ENCODE data around the gene CLIC3.

The CLIC3 gene

DNA sequence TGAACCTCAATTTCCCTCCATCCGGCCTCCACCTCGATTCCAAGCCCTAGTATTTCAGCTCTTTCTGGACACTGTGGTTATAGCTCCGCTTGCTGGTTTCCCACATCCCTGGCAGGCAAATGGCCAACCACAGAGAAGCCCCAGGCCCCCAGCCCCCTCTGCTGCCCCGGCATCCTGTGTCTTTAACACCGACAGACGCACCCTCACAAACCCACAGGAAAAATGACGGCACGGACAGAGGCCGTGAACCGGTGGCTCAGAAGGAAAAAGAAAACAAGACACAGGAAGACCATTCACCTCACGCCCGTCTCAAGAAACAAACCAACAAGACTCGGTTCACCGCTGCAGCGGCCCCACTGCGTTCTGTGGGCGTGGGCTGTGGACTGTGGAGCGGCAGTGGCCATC lies 1.5 kb upstream of the CLIC3 start:
- no peak for DNase-seq

DNA sequence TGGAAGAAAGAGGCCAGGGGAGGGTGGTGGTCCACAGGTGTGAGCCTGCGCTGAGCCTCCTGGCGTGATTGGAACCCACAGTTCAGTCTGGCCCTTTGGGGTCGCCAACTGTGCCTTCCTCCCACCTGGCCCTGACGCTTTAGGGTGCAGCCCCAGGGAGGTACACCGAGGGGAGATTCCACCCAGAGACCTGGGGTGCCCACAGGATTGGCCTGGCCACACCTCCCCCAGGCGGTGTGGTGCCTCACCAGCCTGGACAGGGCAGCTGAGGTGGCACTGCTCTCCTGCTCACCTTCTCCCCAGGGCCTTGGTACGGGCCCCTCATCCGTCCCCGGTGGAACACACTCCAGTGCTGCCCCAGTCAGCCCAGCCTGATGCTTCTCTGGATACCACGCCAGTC lies 1.0 kb upstream of the CLIC3 start:
- no peak for DNase-seq

DNA sequence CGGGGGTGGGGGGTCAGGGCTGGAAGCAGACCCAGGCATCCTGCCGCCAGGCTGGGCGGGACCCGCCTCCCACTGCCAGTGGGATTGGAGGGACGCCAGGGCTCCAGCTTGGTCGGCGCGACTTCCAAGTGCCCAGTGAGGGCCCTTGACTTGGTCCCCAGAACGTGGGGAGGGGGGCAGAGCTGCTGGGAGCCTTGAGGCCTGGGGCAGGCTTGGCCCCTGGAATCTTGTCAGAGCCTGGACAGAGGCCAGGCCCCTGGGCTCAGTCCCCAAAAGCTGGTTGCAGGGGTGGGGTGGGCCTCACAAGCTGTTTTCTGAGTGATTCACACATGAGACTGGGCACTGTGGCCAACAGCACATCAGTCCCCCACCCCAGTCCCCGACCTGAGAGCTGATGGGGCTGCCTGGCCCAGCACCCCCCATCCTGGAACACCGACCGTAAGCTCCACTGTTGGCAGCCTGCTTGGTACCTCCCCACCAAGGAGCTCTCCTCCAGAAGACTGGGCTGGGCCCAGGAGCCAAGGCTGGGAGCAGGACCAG lies 526 bp downstream of the CLIC3 start:
- DNase-seq = peak; percentile 27

DNA sequence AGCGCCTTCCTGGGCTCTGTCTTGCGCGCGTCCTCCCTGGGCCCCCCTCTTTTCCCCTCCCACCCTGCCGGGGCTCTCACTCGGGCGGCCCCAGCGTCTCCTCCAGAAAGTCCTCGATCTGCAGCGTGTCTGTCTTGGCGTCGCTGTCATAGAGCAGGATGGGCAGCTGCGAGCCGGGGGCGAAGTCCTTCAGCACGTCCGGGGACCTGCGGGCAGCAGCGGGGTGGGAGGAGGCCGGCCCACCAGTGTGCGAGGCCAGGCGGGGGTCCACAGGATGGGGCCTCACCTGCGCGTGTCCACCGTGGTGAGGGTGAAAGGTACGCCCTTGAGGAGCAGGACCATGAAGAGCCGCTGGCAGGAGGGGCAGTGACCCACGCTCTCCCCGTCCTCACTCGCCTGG lies 1.0 kb downstream of the CLIC3 start:
- no peak for DNase-seq

DNA sequence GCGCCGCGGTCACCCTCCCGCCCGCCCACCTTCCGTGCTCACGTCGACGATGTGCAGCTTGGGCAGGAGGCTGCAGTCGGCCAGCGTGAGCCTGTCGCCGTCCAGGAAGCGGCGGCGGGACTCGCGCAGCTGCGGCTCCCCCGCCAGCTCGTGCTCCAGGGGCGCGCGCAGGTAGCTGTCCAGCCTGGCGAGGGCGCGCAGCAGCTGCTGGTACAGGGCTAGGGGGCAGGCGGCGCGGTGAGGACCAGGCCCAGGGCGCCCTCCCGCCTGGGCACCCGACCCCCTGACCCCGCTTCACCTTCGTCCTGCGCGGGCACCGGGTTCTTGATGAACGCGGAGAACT lies 1.5 kb downstream of the CLIC3 start:
- DNase-seq = no peak

DNA sequence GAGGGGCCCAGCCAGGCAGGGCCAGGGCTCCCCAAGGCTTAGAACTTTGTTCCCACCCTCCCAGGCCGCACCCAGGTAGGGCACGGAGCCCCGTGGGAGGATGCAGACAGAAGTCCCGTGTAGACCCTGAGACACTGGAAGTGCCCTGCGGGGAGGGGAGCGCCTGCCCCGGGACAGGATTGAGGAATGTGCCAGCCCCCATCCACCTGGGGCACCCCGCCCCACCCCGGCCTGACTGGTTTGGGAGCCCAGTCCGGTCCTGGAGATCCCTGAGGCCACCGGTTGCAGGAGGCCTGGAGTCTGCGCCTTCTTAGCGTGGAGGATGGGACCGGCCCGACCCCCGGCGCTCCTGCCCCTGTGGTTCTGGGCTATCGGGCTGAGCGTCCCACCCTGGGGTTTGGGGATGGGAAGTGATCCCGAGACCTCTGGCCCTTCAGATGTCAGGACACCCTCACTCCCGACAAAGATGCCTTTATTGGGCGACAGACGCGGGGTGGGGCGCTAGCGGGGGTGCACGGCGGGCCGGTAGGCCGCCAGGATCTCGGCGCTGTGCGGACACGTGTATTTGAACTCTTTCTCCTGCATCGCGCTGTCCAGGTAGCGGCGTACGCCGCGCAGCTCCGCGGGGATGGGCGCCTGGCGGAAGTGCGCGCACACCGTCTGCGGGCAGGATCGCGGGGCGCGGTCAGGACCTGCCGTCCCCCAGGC lies 2.0 kb downstream of the CLIC3 start:
- no peak for DNase-seq

DNA sequence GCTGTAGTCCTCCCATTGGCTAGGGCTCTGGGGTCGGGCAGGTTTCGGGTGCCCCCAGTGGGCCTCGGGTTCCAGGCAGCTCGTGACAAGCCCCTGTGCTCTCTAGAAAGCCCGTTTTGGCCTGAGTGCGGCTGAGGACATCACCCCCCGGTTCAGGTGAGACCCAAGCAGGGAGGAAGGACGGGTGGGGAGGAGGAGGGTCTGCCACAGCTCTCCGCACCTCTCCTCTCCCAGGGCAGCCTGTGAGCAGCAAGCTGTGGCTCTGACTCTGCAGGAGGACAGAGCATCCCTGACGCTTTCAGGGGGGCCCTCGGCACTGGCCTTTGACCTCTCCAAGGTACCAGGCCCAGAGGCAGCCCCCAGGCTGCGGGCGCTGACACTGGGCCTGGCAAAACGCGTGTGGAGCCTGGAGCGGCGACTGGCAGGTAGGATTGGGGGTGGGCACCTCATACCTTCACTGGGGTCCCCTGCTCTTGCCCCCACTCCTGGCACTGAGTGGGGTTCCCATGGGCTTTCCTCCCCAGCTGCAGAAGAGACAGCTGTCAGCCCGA lies 3.5 kb downstream of the CLIC3 start:
- DNase-seq = no peak

DNA sequence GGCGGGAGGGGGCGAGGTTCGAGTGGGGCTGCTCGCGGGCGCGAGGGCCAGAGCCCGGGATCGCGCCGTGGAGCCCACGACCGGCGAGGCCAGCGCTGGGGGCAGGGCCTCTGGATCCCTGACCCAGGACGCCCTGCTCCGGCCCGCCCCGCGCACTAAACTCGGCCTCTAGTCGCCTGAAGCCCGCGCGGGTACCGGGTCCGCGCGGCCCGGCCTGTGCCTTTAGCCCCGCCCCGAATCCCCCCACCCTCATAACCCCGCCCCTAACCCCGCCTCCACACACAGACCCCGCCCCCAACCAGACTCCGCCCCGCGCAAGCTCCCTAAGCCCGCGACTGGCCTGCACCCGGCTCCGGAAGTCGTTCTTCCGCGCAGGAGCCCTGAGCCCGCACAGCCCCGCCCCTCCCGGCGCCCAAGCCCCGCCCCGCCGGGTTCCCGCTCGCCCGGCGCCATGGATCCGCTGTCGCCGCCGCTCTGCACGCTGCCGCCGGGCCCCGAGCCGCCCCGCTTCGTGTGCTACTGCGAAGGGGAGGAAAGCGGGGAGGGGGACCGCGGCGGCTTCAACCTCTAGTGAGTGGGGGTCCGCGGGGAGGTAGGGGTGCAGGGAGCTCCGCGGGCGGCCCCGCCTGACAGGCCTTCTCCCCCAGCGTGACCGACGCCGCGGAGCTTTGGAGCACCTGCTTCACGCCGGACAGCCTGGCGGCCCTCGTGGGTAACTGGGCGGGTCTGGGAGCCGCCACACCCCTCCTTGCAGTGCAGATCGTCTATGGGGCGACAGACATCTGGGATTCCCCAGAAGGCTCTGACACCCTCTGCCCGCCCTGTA lies 4.2 kb downstream of the CLIC3 start, which contains the start of gene PAXX:
TSS of gene PAXX (plus strand) at position 430 of the 826 bp plus-strand sequence. CDS start at position 452, 22 bp downstream.
- peak; percentile 76 for DNase-seq

DNA sequence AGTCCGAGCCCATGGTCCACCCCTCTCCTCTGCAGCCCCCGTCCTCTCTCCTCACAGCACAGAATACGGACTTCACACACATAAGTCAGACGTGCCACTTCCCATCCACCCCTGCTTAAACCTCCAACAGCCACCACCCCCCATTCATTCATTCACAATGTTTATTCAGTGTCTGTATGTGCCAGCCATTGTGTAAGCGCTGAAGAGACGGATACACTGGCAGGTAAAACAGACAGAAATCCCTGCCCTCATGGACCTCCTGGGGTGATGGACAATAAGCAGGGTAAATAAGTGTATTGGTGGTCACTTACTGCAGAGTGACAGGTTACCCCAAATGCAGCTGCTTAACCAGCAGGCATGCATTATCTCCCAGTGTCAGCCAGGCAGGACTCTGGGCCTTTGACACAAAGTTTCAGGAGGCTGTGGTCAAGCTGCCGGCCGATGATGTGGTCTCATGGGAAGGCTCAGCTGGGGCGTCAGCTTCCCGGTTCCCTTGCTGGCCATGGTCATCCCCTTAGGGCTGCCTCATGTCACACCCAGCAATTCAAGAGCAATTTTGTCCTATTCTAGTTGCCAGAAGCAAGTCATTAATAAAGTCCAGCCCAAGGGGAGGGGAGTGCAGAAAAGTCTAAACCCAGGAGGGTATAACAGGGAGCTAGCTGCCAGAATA lies 6.0 kb downstream of the CLIC3 start:
- DNase-seq = no peak

DNA sequence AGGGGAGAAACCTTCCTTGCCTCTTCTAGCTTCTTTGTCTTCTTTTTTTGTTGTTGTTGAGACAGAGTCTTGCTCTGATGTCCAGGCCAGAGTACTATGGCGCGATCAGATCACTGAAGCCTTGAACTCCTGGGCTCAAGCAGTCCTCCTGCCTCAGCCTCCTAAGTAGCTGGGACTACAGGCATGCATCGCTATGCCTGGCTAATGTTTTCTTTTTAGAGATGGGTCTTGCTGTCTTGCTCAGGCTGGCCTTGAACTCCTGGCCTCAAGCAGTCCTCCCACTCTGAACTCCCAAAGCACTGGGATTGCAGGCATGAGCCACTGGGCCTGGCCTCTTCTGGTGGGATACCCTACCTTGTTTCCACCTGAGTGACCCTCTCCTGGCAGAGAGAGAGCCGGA lies 7.5 kb downstream of the CLIC3 start:
- DNase-seq = no peak

DNA sequence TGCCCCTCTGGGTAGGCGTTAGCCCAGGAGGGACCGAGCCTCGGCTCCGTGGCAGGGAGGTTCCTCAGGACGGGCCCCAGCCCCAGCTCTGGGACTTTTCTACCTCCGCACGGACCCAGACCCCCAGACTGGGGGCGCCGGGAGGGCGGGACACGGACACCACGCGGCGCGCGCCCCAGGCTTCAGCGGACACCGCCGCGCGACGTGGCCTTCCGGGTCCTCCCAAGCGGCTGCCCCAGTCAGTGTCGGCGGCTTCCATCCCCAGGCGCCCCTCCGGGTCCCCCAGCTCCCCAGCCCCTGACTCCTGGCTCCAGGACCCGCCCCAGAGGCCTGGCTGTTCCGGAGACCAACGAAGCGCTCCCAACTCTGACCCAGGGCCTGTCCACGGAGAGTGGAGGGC lies 10.5 kb downstream of the CLIC3 start:
- no peak for DNase-seq

DNA sequence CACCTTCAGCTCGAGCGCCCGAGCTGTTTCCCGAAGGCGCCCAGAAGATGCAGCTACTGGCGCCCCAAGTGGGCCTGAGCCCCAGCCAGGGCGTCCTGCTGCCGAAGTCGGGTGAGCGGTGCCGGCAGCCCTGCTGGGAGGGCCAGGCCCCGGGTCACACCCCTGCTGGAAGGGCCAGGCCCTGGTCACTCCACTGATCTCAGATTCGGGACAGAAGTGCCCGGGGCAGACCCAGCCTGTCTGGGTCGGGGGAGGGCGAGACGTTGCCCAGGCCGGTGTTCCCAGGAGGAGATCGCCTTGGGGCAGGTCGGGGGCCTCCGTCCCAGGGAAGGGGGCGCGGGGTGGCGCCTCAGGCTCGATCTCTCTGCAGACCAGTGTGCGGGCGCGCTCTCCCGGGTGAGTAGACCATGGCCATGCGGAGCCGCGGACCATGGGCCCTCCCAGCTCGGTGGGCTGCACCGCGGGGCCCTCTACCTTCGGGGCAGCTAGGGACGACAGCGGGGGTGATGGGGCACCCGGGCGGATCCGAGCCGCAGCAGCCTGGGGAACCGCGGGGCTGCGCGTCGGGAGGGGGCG lies 11.3 kb downstream of the CLIC3 start:
- no peak for DNase-seq

DNA sequence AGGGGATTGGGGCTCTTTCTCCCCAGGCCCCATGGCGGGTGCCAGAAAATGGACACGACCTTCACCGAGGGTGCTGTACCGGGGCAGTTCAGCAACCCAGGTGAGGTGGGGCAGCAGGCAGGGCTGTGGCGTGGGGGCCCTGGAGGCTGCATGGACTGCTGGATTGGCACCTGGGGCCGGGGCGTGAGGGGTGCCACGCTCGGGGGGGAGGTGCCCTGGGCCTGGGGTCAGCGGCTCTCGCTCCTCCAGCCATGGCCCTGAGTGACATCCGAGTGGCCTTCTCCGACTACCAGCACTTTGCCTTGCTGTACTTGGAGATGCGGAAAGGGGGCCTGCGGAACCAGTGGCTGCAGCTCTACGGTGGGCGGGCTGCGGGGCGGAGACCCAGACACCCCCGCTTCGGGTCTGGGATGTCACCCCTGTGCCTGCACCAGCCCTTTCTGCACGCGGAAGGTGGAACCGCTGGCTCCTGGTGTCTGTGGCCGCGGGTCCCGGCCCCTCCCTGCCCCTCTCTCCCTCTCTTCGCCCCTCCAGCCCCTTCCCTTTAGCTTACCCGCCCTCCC lies 11.8 kb downstream of the CLIC3 start:
- DNase-seq = no peak

DNA sequence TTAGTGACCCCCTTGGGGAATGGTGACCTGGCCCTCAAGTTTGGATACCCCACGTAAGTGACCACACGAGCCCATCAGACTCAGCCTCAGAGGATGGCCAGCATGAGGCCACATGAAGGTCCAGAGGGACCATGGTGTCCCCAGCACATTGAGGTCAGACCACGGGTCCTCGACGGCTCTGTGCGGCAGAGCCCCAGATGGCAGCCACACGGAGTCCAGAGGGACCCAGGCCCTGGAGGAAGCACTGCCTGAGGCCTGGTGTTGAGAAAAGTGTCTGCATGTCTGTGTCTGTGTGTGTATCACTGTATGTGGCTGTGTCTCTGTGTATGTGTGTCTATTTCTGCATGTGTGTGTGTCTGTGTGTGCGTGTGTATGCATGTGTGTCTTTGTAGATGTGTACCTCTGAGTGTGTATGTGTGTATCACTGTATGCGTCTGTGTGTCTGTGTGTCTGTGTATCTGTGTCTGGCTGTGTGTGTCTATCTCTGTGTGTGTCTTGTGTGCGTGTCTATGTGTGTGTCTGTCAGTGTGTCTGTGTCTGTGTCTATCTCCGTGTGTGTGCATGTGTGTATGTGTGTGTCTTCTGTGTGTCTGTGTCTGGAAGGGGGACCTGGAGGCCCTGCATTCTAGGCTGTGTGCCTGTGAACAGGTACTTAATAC lies 12.6 kb downstream of the CLIC3 start:
- no peak for DNase-seq

DNA sequence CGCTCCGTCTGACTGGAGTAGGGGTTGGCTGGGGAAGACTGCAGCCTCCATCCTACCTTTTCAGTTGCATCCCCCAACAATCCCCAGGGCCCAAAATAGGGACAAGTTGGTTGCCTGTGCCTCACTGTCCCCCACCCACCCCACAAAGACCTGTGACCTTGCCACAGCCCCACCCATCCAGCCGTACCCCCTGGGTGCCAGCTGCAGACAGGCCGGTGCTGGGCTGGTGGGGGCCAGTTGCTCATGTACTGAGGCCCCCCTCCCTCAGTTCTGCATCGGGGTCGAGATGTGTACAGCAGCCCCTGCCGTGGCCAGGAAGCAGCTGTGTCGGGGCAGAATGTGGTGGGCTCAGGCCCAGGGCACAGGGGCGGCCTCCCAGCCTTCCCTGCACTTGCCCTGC lies 13.2 kb downstream of the CLIC3 start:
- DNase-seq = no peak

DNA sequence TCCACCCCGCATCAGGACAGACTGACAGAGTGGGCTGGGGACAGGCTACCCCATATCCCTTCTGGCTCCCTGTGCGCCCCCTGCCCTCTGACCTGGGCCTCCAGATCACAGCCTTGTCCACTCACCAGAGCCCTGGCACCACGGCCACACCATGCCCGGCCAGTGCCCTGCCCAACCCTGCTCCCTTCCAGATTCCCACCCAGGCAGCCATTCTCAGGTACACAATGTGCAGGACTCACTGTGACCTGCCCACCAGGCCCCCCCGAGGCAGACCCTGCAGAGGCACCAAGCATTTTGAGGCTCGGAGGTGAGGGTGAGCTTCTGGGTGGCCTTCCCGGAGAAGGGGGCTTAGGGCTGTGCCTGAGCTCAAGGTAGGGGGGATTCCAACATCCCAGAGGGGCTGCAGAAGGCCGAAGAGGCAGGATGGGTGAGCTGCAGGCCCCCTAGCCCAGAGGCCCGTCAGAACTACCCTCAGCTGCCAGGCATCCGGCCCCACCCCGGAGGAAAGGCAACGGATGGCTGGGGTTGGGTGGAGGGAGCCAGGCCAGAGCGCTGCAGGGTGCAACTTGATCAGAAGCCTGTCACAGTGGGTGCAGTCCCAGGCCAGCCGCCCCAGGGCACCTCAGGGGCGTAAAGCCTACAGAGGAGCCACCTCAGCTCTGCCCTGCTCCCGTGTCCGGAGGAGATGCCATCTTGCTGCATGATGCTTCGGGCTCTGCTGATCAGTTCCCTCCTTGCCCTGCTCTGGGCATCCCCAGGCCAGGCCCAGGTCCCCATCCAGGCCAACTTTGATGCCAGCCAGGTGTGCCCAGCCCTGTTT lies 13.9 kb downstream of the CLIC3 start, which contains the start of gene LCNL1:
TSS of gene LCNL1 (plus strand) at position 762 of the 820 bp plus-strand sequence. CDS start 594 bp downstream, outside the sequence.
- no peak for DNase-seq

DNA sequence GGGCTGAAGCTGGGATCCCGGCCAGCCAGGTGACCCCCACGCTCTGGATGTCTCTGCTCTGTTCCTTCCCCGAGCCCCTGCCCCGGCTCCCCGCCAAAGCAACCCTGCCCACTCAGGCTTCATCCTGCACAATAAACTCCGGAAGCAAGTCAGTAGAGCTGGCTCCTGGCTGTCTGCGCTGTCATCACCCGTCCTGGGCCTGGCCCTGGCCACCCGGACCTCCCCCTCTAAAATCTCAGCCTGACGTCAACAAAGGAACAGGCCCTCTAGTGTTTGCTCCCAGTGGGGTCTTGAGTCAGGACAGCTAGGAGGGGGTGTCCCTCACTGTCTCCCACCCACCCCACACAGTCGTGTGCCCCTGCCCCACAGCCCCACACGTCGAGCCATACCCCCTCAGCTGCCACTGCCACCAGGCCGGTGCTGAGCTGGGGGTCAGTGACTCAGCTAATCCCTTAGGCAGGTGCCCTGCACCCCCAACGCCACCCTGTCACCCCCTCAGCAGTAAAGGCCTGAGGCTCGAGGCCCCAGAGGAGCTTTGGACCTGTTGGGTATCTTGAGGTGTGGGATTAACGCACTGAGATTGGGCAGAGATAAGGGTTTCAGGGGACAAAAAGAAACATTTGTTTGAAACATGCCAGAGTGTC lies 14.7 kb downstream of the CLIC3 start:
- no peak for DNase-seq

DNA sequence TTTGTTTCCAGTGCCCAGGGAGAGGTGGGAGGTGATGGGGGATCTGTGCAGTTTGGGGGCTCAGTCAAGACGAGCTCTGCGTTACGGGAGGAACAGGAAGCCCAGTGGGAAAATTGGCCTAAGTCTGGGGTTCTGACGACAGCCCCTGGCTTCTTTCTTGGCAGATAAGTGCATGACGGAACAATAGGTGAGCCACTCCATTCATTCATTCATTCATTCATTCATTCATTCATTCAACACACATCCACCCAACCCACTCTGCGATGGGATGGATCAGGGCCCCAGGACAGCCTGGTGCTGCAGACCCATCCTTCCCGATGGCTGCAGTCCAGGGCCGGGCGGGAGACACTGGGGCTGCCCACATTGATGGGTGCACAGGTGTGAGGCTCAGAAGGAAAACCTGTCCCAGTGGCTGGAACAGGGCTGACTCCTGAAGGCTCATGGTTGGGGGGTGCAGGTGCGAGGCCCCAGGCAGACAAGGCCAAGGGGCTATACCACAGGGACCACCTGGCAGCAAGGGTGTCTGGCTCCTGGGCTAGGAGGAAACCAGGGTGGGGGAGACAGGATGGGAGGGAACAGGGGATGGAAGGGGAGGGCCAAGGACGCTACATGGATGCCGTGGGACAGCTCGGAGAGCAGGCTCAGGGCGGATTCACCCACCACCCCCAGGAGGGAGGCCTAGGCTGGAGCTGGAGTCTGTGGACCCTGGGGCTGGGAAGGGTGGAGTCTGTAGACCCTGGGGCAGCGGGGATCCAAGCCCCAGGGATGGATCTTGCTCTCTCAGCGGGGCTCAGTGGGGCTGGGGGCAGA lies 15.5 kb downstream of the CLIC3 start:
- DNase-seq = no peak

DNA sequence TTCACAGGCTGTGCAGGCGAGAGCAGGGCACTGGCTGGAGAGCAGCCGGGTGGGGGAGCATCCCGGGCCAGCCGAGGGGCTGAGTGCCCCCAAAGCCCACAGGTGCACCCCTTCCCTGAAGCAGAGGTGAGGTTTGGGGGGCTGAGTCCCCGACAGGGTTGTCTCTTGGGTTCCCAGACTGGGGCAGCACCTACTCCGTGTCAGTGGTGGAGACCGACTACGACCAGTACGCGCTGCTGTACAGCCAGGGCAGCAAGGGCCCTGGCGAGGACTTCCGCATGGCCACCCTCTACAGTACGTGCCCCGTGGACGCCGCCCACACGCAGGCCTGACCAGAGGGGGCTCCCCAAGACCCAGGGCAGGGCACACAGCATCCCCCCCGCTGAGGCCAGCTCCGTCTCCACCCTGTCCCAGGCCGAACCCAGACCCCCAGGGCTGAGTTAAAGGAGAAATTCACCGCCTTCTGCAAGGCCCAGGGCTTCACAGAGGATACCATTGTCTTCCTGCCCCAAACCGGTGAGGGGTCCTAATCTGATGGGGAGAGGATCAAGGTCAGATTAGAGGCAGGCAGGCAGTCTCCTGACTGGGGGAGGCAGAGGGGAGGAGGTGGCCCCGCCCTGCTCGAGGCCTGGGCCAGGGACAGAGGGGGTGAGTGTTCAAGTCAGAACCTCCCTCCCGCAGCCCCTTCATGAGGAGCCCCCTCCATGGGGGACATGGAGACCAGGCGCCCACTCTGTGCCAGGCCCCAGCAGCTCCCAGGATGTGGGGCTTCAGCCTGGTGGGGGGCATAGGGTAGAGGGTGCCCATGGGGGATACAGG lies 16.4 kb downstream of the CLIC3 start:
- no peak for DNase-seq

All from NCI-H226 (cell line).